Testis (tissue), 2 donors: ENCODE measurements around the gene OR51M1.

Source experiments
- POLR2A ChIP-seq: fragments of 450-650 bp; IDR thresholded peaks from one replicate; pipeline ENCODE4 v1.6.1; 2017; ENCODE audit warnings: antibody characterized with exemption, mild to moderate bottlenecking, moderate library complexity
- TF ChIP-seq, protein P1 (sequence below), 3 experiments: fragments of 450-650 bp in 2 of 3; fragments of 200-600 bp in 1 of 3; sonication (generic) in 1 of 3; IDR thresholded peaks; one replicate each; pipeline ENCODE4 v1.5.1; 2016 to 2019; ENCODE audit warnings: antibody characterized with exemption in 3 of 3, mild to moderate bottlenecking in 2 of 3, moderate library complexity in 1 of 3

DNA sequence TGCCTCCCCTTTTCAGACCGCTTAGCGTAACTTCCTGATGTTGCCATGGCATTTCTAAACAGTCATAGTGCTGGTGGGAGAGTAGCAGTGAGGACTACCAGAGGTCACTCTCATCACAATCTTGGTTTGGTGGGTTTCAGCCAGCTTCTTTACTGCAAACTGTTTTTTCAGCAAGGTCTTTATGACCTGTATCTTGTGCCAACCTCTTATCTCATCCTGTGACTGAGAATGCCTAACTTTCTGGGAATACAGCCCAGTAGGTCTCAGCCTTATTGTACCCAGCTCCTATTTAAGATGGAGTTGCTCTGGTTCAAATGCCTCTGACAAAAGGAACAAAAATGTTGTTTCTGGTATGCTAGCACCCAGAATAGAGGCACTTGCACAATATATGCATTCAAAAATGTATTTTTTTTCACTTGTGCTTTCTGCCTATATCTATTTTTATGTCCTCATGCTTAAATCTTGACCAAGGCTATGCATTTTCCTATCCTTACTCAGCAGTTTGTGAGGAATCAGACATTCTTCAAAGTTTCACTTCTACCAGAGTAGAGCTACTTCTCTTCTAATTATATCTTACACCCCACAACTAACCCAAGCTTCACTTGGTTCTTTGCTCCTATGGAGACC is 16.1 kb upstream of the OR51M1 start:
- TF ChIP-seq, protein P1, sequence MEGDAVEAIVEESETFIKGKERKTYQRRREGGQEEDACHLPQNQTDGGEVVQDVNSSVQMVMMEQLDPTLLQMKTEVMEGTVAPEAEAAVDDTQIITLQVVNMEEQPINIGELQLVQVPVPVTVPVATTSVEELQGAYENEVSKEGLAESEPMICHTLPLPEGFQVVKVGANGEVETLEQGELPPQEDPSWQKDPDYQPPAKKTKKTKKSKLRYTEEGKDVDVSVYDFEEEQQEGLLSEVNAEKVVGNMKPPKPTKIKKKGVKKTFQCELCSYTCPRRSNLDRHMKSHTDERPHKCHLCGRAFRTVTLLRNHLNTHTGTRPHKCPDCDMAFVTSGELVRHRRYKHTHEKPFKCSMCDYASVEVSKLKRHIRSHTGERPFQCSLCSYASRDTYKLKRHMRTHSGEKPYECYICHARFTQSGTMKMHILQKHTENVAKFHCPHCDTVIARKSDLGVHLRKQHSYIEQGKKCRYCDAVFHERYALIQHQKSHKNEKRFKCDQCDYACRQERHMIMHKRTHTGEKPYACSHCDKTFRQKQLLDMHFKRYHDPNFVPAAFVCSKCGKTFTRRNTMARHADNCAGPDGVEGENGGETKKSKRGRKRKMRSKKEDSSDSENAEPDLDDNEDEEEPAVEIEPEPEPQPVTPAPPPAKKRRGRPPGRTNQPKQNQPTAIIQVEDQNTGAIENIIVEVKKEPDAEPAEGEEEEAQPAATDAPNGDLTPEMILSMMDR (IDR thresholded peaks at IDR 0.05), result no peak
- TF ChIP-seq POLR2A, result no peak
